ENCODE measurements around the gene DOCK4. TPM values are rescaled to one million over a fixed set of nuclear protein-coding genes. Genes with fewer than 3 reads are reported as not detected.
"Not testable (repeated sequence)": the region's sequence is repeated elsewhere in the genome, so short reads cannot be mapped to it uniquely, and the experiment has no call there.

The DOCK4 gene
- total RNA-seq, 2 donors from 2014 or later: 0.21 to 1.1 TPM

GRCh38 chr7:112136271-112137008 lies 69.8 kb downstream of the DOCK4 start:
- H3K27ac Mint-ChIP-seq: no peak overlapping the region
- ATAC-seq: no peak
- no peaks in the 10 kb centered on the region for H3K9me3 Mint-ChIP-seq

GRCh38 chr7:112135815-112136214 lies 70.4 kb downstream of the DOCK4 start:
- ATAC-seq: no peak
- Mint-ChIP-seq H3K27ac (no peak overlapping the region), H3K36me3 (no peaks in the 10 kb centered on the region), H3K9me3 (no peaks in the 10 kb centered on the region)
- no peak for DNase-seq (ENCODE audit: low spot score in 2 of 2)

More at GRCh38 chr7:112136271-112137008, 69.8 kb downstream of the DOCK4 start:
- H3K36me3 Mint-ChIP-seq: no peaks in the 10 kb centered on the region
- no peak for DNase-seq (ENCODE audit: low spot score in 2 of 2)

- no peaks in the 10 kb centered on the region for H3K36me3 Mint-ChIP-seq
- DNase-seq (ENCODE audit: low spot score in 2 of 2) (no peak), ATAC-seq (no peak)
- H3K27ac Mint-ChIP-seq: no peak overlapping the region
- no peaks in the 10 kb centered on the region for H3K9me3 Mint-ChIP-seq
Observed at GRCh38 chr7:112134039-112134438, 72.2 kb downstream of the DOCK4 start.

GRCh38 chr7:112133328-112133727 lies 72.9 kb downstream of the DOCK4 start:
- DNase-seq (ENCODE audit: low spot score in 2 of 2) (no peak), ATAC-seq (no peak)
- H3K9me3 Mint-ChIP-seq: no peaks in the 10 kb centered on the region
- H3K36me3 Mint-ChIP-seq: no peaks in the 10 kb centered on the region
- H3K27ac Mint-ChIP-seq: no peak overlapping the region

- Mint-ChIP-seq H3K36me3 (no peaks in the 10 kb centered on the region), H3K27ac (no peak overlapping the region), H3K9me3 (no peaks in the 10 kb centered on the region)
- DNase-seq (ENCODE audit: low spot score in 2 of 2): no peak
- no peak for ATAC-seq
Observed at GRCh38 chr7:112132051-112132694, 74.0 kb downstream of the DOCK4 start.

- no peak overlapping the region for H3K27ac Mint-ChIP-seq
- no peak for DNase-seq (ENCODE audit: low spot score in 2 of 2)
- no peaks in the 10 kb centered on the region for H3K36me3 Mint-ChIP-seq
- H3K9me3 Mint-ChIP-seq: peaks cover 0 to 4% of the 10 kb centered on the region in 2 donors
- no peak for ATAC-seq
Observed at GRCh38 chr7:112130729-112131410, 75.3 kb downstream of the DOCK4 start.

GRCh38 chr7:112129655-112130323 lies 76.4 kb downstream of the DOCK4 start:
- DNase-seq (ENCODE audit: low spot score in 2 of 2): no peak
- Mint-ChIP-seq H3K27ac (no peak overlapping the region), H3K9me3 (peaks cover 0 to 4% of the 10 kb centered on the region in 2 donors), H3K36me3 (no peaks in the 10 kb centered on the region)
- no peak for ATAC-seq

GRCh38 chr7:112128461-112129425 lies 77.5 kb downstream of the DOCK4 start:
- H3K9me3 Mint-ChIP-seq; ATAC-seq; H3K27ac Mint-ChIP-seq; DNase-seq (ENCODE audit: low spot score in 2 of 2); H3K36me3 Mint-ChIP-seq: not testable (repeated sequence)

GRCh38 chr7:112128041-112128440 lies 78.2 kb downstream of the DOCK4 start:
- not testable (repeated sequence) for DNase-seq (ENCODE audit: low spot score in 2 of 2); ATAC-seq; H3K27ac Mint-ChIP-seq; H3K36me3 Mint-ChIP-seq; H3K9me3 Mint-ChIP-seq

- Mint-ChIP-seq H3K36me3 (no peaks in the 10 kb centered on the region), H3K27ac (no peak overlapping the region), H3K9me3 (peaks cover 0 to 4% of the 10 kb centered on the region in 2 donors)
- ATAC-seq: no peak
- DNase-seq (ENCODE audit: low spot score in 2 of 2): no peak
Observed at GRCh38 chr7:112125250-112125649, 80.9 kb downstream of the DOCK4 start.

GRCh38 chr7:112124061-112124766 lies 82.0 kb downstream of the DOCK4 start:
- ATAC-seq (no peak), DNase-seq (ENCODE audit: low spot score in 2 of 2) (no peak)
- Mint-ChIP-seq H3K36me3 (no peaks in the 10 kb centered on the region), H3K9me3 (peaks cover 0 to 4% of the 10 kb centered on the region in 2 donors), H3K27ac (no peak overlapping the region)

GRCh38 chr7:112122798-112123197 lies 83.4 kb downstream of the DOCK4 start:
- H3K9me3 Mint-ChIP-seq: peaks cover 0 to 4% of the 10 kb centered on the region in 2 donors
- DNase-seq (ENCODE audit: low spot score in 2 of 2) (no peak), ATAC-seq (no peak)
- H3K27ac Mint-ChIP-seq: no peak overlapping the region
- H3K36me3 Mint-ChIP-seq: no peaks in the 10 kb centered on the region

- DNase-seq (ENCODE audit: low spot score in 2 of 2) (no peak), ATAC-seq (no peak)
- Mint-ChIP-seq H3K9me3 (peaks cover 0 to 4% of the 10 kb centered on the region in 2 donors), H3K36me3 (no peaks in the 10 kb centered on the region), H3K27ac (no peak overlapping the region)
Observed at GRCh38 chr7:112122144-112122543, 84.1 kb downstream of the DOCK4 start.

- ATAC-seq (no peak), DNase-seq (ENCODE audit: low spot score in 2 of 2) (no peak)
- Mint-ChIP-seq H3K9me3 (peaks cover 0 to 2% of the 10 kb centered on the region in 2 donors), H3K36me3 (no peaks in the 10 kb centered on the region), H3K27ac (no peak overlapping the region)
Observed at GRCh38 chr7:112121318-112121717, 84.9 kb downstream of the DOCK4 start.

GRCh38 chr7:112120696-112121217 lies 85.4 kb downstream of the DOCK4 start:
- no peak for ATAC-seq
- no peak for DNase-seq (ENCODE audit: low spot score in 2 of 2)
- Mint-ChIP-seq H3K36me3 (no peaks in the 10 kb centered on the region), H3K27ac (no peak overlapping the region), H3K9me3 (no peaks in the 10 kb centered on the region)
